ENCODE data around the gene PTGES3.

- no peak for TF ChIP-seq GATA2 (IDR thresholded peaks at IDR 0.05; ENCODE audit: low read depth, low read length)
- TF ChIP-seq GATA3 (IDR thresholded peaks at IDR 0.05; ENCODE audit: low read depth, low read length): no peak
Observed at GRCh38 chr12:56629459-56630179, 58.5 kb downstream of the PTGES3 start.

Measured in SH-SY5Y (cell line).